ENCODE data around the gene TST.
A peak's percentile ranks its signal among the peaks of the same experiment; 100 is the strongest.

TST gene

DNA sequence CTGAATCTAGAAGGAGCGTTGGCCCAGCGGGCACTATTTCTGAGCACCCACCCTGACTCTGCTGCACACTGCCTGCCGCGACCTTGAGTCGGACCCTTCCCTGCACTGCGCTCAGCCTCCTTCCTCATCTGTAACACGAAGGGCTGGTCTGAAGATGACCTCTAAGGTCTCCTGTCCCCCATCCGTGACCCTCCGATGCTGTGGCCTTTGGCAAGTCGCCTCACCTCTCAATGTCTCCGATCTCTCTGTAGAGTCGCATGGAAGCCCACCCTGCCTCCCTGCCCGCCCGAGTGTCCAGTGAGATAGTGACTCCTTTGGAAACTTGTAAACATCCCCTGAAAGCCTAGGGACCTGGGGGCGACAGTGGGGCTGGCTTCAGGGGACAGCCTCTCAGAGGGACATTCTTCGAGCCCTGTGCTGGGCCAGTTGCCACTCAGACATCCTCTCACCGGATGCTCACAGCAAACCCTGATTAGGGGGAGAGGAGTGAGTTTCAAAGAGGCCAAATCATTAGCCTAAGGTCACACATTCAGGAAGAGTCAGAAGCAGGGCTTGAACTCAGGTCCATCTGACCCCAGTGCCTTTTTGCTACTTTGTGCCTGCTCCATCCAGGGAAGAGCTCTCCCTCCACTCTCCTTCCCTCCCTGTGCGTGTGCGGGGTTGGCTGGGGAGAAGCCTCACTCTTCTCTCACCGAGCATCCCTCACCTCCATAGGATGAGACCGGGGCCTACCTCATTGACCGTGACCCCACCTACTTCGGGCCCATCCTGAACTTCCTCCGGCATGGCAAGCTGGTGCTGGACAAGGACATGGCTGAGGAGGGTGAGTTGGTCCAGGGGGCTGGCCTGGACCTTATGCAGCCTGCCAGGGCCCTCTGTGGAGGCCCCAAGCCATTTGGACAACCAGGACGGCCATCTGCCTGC, 33.4 kb upstream of the TST start:
- H3K9me3 ChIP-seq (ENCODE audit: control insufficient read depth, insufficient read depth, low read depth, low read length) = no peaks in the 10 kb centered on the region
- peak overlapping the region; percentile 92 for H3K4me3 ChIP-seq (ENCODE audit: low read depth, low read length)
- H3K4me1 ChIP-seq (ENCODE audit: control insufficient read depth, insufficient read depth, low read length) = peaks cover 7% of the 10 kb centered on the region; the same call in 1 of the 2 replicates
- H3K27ac ChIP-seq (ENCODE audit: low read depth, low read length) = no peak overlapping the region
- peaks cover 6% of the 10 kb centered on the region; the same call in 1 of the 2 replicates for H3K27me3 ChIP-seq (ENCODE audit: control insufficient read depth, insufficient read depth, low read length)
- peaks cover 27% of the 10 kb centered on the region for H3K36me3 ChIP-seq (ENCODE audit: control insufficient read depth, insufficient read depth, low read length)
- peak overlapping the region; percentile 20 for H3K9ac ChIP-seq (ENCODE audit: low read length)

DNA sequence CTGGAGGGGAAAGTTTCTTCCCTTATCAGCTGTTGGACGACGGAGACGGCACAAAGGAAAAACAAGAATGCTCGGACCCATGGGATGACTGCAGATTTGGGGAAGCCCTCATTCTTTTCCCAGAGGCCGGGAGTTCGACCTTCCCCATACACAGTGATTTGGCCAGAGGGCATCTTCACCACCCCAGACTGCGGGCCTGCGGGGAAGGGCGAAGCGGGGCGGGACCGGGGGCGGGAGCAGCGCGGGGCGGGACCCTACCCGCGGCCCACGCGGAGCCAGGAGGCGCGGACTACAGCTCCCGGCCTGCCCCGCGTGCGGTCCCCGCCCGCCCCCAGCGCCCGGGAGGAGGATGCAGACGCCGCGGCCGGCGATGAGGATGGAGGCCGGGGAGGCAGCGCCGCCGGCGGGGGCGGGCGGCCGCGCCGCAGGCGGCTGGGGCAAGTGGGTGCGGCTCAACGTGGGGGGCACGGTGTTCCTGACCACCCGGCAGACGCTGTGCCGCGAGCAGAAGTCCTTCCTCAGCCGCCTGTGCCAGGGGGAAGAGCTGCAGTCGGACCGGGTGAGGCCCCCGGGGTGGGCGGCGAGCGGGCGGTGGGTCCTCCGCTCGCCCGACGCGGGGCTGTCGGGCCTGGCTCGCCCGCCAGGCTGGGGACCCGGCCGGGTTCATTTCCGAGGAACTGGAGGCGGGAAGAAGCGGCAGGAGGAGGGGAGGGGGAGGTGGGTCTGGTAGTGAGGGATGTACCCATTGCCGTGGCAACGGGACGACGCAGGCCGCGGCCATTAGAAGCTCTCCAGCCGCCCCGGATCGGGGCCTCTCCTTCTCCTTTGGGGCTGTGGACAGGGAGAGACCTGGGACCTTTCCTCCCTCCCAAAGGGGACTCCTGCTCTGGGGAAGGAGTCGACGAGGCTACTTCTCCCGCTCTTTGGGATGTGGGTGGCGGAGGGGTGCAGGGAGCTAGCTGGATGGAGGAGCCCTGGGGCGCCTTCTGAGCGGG, 32.4 kb upstream of the TST start, which contains the start of gene KCTD17:
TSS of gene KCTD17 (plus strand) at position 352 of the 995 bp plus-strand sequence. CDS start at position 371, 19 bp downstream.
- H3K4me3 ChIP-seq (ENCODE audit: low read depth, low read length) = peak within 1 kb of the TSS; percentile 92
- H3K9me3 ChIP-seq (ENCODE audit: control insufficient read depth, insufficient read depth, low read depth, low read length) = no peaks in the 10 kb centered on the region
- H3K36me3 ChIP-seq (ENCODE audit: control insufficient read depth, insufficient read depth, low read length) = peaks cover 18% of the 10 kb centered on the region
- peaks cover 6% of the 10 kb centered on the region; the same call in 1 of the 2 replicates for H3K27me3 ChIP-seq (ENCODE audit: control insufficient read depth, insufficient read depth, low read length)
- H3K4me1 ChIP-seq (ENCODE audit: control insufficient read depth, insufficient read depth, low read length) = peaks cover 7% of the 10 kb centered on the region; the same call in 1 of the 2 replicates
- peak within 1 kb of the TSS; percentile 53 for H3K9ac ChIP-seq (ENCODE audit: low read length)
- no peak within 1 kb of the TSS for H3K27ac ChIP-seq (ENCODE audit: low read depth, low read length)

DNA sequence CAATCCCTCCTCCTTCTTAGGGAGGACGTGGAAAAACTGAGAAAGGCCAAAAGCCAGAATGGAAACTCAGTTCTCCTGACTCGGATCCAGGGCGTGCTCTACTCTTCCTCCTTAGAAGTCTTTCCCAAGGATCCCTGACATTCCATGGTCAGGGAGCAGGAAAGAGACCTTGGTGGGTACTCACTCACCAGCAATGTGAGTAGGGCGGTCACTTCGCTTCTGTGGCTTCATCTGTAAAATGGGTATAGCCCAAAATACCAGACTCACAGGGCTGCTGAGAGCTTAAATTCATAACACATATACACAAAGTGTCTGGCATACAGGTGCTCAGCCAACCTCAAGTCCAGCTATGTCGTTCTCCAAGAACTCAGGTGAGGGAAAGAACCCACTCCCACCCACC, 31.7 kb upstream of the TST start:
- no peaks in the 10 kb centered on the region for H3K9me3 ChIP-seq (ENCODE audit: control insufficient read depth, insufficient read depth, low read depth, low read length)
- H3K4me3 ChIP-seq (ENCODE audit: low read depth, low read length) = peak overlapping the region; percentile 92; the same call in 1 of the 2 replicates
- peaks cover 7% of the 10 kb centered on the region; the same call in 1 of the 2 replicates for H3K4me1 ChIP-seq (ENCODE audit: control insufficient read depth, insufficient read depth, low read length)
- peaks cover 10% of the 10 kb centered on the region; the same call in 1 of the 2 replicates for H3K36me3 ChIP-seq (ENCODE audit: control insufficient read depth, insufficient read depth, low read length)
- H3K27me3 ChIP-seq (ENCODE audit: control insufficient read depth, insufficient read depth, low read length) = peaks cover 6% of the 10 kb centered on the region; the same call in 1 of the 2 replicates
- no peak overlapping the region for H3K27ac ChIP-seq (ENCODE audit: low read depth, low read length)
- no peak overlapping the region for H3K9ac ChIP-seq (ENCODE audit: low read length)

DNA sequence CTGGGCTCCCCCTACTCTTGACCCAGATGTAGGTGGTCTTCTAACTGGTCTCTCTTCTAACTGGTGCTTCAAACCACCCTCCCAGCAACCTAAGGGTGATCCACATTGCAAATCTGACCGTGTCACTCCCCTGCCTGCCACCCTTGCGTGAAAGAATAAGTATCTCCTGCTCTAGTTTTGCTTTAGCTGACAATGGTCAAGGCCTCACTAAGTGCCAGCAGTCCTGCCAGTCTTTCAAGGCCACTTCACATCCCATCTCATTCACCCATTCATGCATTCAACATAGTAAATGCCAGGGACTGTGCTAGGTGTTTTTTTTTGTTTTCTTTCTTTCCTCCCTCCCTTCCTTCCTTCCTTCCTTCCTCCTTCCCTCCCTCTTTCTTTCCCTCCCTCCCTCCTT, 30.0 kb upstream of the TST start:
- Histone ChIP-seq H3K4me1 (ENCODE audit: control insufficient read depth, insufficient read depth, low read length) (peaks cover 7% of the 10 kb centered on the region; the same call in 1 of the 2 replicates), H3K9ac (ENCODE audit: low read length) (no peak overlapping the region), H3K4me3 (ENCODE audit: low read depth, low read length) (no peak overlapping the region), H3K27ac (ENCODE audit: low read depth, low read length) (no peak overlapping the region), H3K27me3 (ENCODE audit: control insufficient read depth, insufficient read depth, low read length) (peaks cover 6% of the 10 kb centered on the region; the same call in 1 of the 2 replicates), H3K9me3 (ENCODE audit: control insufficient read depth, insufficient read depth, low read depth, low read length) (no peaks in the 10 kb centered on the region), H3K36me3 (ENCODE audit: control insufficient read depth, insufficient read depth, low read length) (peaks cover 5% of the 10 kb centered on the region; the same call in 1 of the 2 replicates)

DNA sequence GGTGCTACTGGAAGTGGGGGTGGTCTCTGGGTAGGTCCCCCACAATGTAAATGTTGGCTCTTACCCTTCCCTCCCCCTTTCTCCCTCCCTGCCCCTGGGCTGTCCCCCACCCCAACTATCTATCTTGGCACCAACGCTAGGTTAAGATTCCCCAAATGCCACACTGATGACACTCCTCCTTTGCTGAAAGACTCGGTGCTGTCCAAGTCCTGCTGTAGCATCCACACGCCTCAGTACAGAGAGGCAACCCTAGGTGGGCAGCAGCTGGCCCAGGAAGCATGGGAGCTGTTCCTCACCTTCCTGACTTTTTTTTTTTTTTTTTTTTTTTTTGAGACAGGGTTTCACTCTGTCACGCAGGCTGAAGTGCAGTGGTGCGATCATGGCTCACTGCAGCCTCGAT, 28.9 kb upstream of the TST start:
- Histone ChIP-seq H3K27ac (ENCODE audit: low read depth, low read length) (no peak overlapping the region), H3K4me3 (ENCODE audit: low read depth, low read length) (no peak overlapping the region), H3K27me3 (ENCODE audit: control insufficient read depth, insufficient read depth, low read length) (peaks cover 6% of the 10 kb centered on the region; the same call in 1 of the 2 replicates), H3K9ac (ENCODE audit: low read length) (no peak overlapping the region), H3K4me1 (ENCODE audit: control insufficient read depth, insufficient read depth, low read length) (peaks cover 15% of the 10 kb centered on the region), H3K9me3 (ENCODE audit: control insufficient read depth, insufficient read depth, low read depth, low read length) (no peaks in the 10 kb centered on the region), H3K36me3 (ENCODE audit: control insufficient read depth, insufficient read depth, low read length) (no peaks in the 10 kb centered on the region)

DNA sequence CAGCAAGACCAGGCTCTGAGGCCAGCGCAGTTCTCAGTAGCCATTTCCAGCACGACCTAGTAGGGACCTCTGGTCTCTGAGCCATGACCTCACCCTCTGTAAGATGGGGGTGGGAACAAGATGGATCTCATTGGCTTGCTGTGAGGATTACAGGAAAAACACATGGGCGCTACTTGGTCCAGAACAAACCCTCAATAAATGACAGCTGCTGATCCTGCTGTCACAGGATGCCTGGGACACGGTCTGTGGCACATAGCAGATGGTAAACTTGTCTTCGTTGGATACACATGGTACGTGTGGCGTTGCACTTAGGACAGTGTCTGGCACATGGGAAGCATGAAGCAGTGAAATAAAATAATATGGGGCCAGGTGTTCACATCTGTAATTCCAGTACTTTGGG, 27.8 kb upstream of the TST start:
- H3K9ac ChIP-seq (ENCODE audit: low read length) = no peak overlapping the region
- H3K27me3 ChIP-seq (ENCODE audit: control insufficient read depth, insufficient read depth, low read length) = peaks cover 6% of the 10 kb centered on the region; the same call in 1 of the 2 replicates
- peaks cover 11% of the 10 kb centered on the region for H3K4me1 ChIP-seq (ENCODE audit: control insufficient read depth, insufficient read depth, low read length)
- H3K9me3 ChIP-seq (ENCODE audit: control insufficient read depth, insufficient read depth, low read depth, low read length) = no peaks in the 10 kb centered on the region
- no peak overlapping the region for H3K4me3 ChIP-seq (ENCODE audit: low read depth, low read length)
- no peak overlapping the region for H3K27ac ChIP-seq (ENCODE audit: low read depth, low read length)
- no peaks in the 10 kb centered on the region for H3K36me3 ChIP-seq (ENCODE audit: control insufficient read depth, insufficient read depth, low read length)

DNA sequence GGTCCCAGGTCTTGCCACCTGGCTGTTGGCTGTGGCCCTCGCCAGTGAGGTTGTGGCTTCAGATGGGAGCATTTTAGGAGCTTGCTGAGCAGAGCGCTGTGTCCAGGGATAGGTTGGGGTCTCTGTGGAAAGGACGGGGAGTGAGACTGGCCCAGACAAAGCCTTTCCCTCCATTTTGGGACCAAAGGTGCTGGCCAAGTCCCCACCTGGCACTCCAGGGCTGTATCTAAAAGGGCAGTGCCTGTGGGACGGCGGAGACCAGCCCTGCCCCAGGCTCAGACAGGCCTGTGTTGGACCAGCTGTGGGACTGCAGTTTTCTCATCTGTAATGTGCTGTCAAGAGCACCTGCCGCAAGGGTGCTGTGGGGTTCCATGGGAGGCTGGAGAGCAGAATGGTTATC, 27.3 kb upstream of the TST start:
- Histone ChIP-seq H3K27ac (ENCODE audit: low read depth, low read length) (no peak overlapping the region), H3K9ac (ENCODE audit: low read length) (no peak overlapping the region), H3K36me3 (ENCODE audit: control insufficient read depth, insufficient read depth, low read length) (no peaks in the 10 kb centered on the region), H3K9me3 (ENCODE audit: control insufficient read depth, insufficient read depth, low read depth, low read length) (no peaks in the 10 kb centered on the region), H3K4me3 (ENCODE audit: low read depth, low read length) (no peak overlapping the region), H3K4me1 (ENCODE audit: control insufficient read depth, insufficient read depth, low read length) (peaks cover 11% of the 10 kb centered on the region), H3K27me3 (ENCODE audit: control insufficient read depth, insufficient read depth, low read length) (peaks cover 6% of the 10 kb centered on the region; the same call in 1 of the 2 replicates)

DNA sequence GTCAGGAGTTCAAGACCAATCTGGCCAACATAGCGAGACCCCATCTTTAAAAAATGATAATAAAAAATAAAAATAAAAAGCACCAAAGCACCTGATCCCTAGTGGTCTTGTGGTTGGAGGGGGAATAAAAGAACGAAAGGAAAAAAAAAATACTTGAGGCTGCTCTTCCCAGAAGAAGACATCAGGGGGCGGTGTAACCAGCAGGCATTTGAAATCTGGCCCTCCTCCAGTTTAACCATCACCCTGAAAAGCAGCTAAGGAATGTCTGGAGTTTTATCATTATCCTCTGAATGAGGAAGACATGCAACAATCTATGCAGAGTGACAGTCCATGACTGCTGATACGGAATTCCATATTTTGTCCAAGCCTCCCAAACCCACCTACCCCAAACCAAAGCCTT, 26.7 kb upstream of the TST start:
- Histone ChIP-seq H3K36me3 (ENCODE audit: control insufficient read depth, insufficient read depth, low read length) (no peaks in the 10 kb centered on the region), H3K9ac (ENCODE audit: low read length) (no peak overlapping the region), H3K27ac (ENCODE audit: low read depth, low read length) (no peak overlapping the region), H3K27me3 (ENCODE audit: control insufficient read depth, insufficient read depth, low read length) (peaks cover 6% of the 10 kb centered on the region; the same call in 1 of the 2 replicates), H3K9me3 (ENCODE audit: control insufficient read depth, insufficient read depth, low read depth, low read length) (no peaks in the 10 kb centered on the region), H3K4me1 (ENCODE audit: control insufficient read depth, insufficient read depth, low read length) (peaks cover 13% of the 10 kb centered on the region), H3K4me3 (ENCODE audit: low read depth, low read length) (no peak overlapping the region)

DNA sequence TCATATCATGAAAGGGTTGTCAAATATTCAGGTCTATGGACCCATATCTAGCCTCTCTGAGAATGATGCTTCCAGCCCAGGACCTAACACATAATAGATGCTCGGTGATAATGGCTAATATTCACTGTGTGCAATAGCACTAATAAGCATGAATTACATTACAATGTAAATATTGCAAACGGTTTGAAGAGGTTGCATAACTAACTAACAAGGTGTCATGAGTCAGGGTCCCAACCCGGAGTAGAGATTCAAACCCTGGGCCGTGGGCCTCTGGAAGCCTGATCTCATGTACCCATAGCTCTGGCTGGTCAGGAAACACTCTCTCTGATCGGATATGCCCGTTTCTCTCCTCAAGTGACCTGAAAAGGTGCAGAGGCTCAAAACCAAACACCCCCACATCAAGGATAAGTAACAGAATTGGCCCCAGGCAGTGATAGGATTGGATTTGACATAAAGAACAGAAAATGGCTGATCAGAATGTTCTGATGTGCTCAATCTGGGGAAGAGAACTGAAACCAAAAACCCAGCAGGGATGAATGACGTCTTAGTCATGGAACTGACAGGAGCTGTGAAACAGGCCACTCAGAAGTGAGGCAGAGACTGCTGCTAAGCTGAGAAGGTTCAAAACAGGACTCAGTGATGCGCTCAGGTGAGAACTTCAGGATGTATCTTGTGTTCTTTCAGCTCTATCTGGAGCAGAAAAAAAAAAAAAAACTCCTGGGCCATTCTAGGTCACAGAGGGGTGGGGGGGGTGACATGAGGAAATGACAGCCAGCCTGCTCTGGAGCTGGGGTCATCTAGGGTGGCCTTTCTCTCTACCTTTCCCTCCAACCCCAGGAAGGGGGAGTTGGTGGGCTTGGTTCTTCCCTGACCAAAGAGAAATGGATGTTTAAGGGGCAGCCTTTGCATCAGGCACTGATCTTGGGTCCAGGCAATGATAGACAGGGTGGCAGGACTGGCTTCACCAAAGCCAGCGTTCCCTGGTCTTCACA, 25.7 kb upstream of the TST start:
- Histone ChIP-seq H3K4me1 (ENCODE audit: control insufficient read depth, insufficient read depth, low read length) (peaks cover 17% of the 10 kb centered on the region), H3K9ac (ENCODE audit: low read length) (no peak overlapping the region), H3K27me3 (ENCODE audit: control insufficient read depth, insufficient read depth, low read length) (no peaks in the 10 kb centered on the region; the same call in 1 of the 2 replicates), H3K27ac (ENCODE audit: low read depth, low read length) (no peak overlapping the region), H3K9me3 (ENCODE audit: control insufficient read depth, insufficient read depth, low read depth, low read length) (no peaks in the 10 kb centered on the region), H3K4me3 (ENCODE audit: low read depth, low read length) (no peak overlapping the region), H3K36me3 (ENCODE audit: control insufficient read depth, insufficient read depth, low read length) (no peaks in the 10 kb centered on the region)

All from HUES6 (cell line).